ENCODE measurements around the gene ANGPTL2. TPM values are rescaled to one million over a fixed set of nuclear protein-coding genes. Genes with fewer than 3 reads are reported as not detected.

Gene ANGPTL2
- polyA plus RNA-seq, 1 of the 3 experiments (the other 2 are of a cell fraction) = 12.3 TPM

DNA sequence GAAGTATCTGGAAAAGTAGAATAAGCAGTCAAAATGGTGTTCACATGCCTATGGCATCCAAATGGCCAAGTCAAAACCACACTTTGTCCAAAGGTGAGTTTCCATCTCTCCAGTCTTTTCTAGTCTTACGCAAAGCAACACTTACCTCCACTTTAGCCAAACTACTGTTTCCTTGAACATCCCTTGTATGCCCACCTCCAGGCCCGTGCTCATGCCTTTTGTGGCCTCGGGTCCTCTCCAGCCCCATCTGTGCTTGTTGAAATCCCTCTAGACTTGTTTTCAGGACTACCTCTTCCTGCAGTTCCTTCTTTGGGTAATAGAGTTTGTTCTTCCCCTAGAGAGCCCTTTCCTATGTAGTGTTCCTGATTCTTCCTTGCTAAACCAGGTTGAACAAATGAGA is 61.0 kb downstream of the ANGPTL2 start:
- Histone ChIP-seq H3K9me2 (no peaks in the 10 kb centered on the region), H2AFZ (ENCODE audit: low read depth) (no peak overlapping the region), H3K4me2 (no peak overlapping the region), H3K9ac (no peak overlapping the region), H3K4me3 (ENCODE audit: low read depth in 2 of 2, low read length in 1 of 2) (no peak overlapping the region), H3F3A (replicated peaks; ENCODE audit: insufficient read depth) (no peaks in the 10 kb centered on the region), H3K4me1 (ENCODE audit: control insufficient read depth in 1 of 2, insufficient read depth in 2 of 2, low read depth in 1 of 2, low read length in 1 of 2) (peaks cover 0 to 5% of the 10 kb centered on the region in 2 experiments; a peak in 1 of 4 replicates), H3K27ac (ENCODE audit: low read depth in 2 of 2, low read length in 1 of 2) (no peak overlapping the region), H3K27me3 (ENCODE audit: insufficient read depth) (no peaks in the 10 kb centered on the region), H4K20me1 (ENCODE audit: insufficient read depth) (no peaks in the 10 kb centered on the region), H3K79me2 (ENCODE audit: insufficient read depth) (no peaks in the 10 kb centered on the region), H3K36me3 (replicated peaks in 1 of 2; ENCODE audit: control insufficient read depth in 1 of 2, insufficient read depth in 2 of 2, low read length in 1 of 2) (no peaks in the 10 kb centered on the region), H3K9me3 (no peaks in the 10 kb centered on the region)
- TF ChIP-seq MXI1 (IDR thresholded peaks at IDR 0.05; ENCODE audit: low read depth, low read length) = no peak
- no peak for TF ChIP-seq EP300 (IDR thresholded peaks at IDR 0.05; ENCODE audit: borderline replicate concordance in 1 of 2, low read depth in 1 of 2, low read length in 1 of 2)
- TF ChIP-seq, protein P1, sequence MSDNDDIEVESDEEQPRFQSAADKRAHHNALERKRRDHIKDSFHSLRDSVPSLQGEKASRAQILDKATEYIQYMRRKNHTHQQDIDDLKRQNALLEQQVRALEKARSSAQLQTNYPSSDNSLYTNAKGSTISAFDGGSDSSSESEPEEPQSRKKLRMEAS (IDR thresholded peaks at IDR 0.05; ENCODE audit: low read depth) = no peak
- TF ChIP-seq SIN3A (IDR thresholded peaks at IDR 0.05; ENCODE audit: borderline replicate concordance, low read depth, low read length) = no peak
- no peak for TF ChIP-seq FOXJ3 (CRISPR knock-in tag; IDR thresholded peaks at IDR 0.05)
- TF ChIP-seq POLR2AphosphoS5 (IDR thresholded peaks at IDR 0.05; ENCODE audit: low read depth, low read length) = no peak
- no peak for TF ChIP-seq JUND (IDR thresholded peaks at IDR 0.05)
- TF ChIP-seq, protein P2, sequence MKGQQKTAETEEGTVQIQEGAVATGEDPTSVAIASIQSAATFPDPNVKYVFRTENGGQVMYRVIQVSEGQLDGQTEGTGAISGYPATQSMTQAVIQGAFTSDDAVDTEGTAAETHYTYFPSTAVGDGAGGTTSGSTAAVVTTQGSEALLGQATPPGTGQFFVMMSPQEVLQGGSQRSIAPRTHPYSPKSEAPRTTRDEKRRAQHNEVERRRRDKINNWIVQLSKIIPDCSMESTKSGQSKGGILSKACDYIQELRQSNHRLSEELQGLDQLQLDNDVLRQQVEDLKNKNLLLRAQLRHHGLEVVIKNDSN (IDR thresholded peaks at IDR 0.05; ENCODE audit: borderline replicate concordance, low read depth) = no peak
- no peak for TF ChIP-seq TEAD4 (IDR thresholded peaks at IDR 0.05; ENCODE audit: borderline replicate concordance, insufficient read depth)
- no peak for TF ChIP-seq RFX5 (IDR thresholded peaks at IDR 0.05; ENCODE audit: low read length)
- TF ChIP-seq RXRA (IDR thresholded peaks at IDR 0.05; ENCODE audit: borderline replicate concordance, low read depth) = no peak
- CTCF ChIA-PET = interaction anchor here (0.8 kb wide), 1 partner anchor 38 kb away, joined by 3 read pairs; no protein-coding TSS in a partner anchor
- WGBS (ENCODE audit: low lambda C conversion rate) = 100% methylated on average over 3 of the region's 3 CpGs
- DNase-seq = no peak
- POLR2A ChIA-PET = interaction anchor here (0.7 kb wide), 1 partner anchor 46 kb away, joined by 4 read pairs; no protein-coding TSS in a partner anchor

DNA sequence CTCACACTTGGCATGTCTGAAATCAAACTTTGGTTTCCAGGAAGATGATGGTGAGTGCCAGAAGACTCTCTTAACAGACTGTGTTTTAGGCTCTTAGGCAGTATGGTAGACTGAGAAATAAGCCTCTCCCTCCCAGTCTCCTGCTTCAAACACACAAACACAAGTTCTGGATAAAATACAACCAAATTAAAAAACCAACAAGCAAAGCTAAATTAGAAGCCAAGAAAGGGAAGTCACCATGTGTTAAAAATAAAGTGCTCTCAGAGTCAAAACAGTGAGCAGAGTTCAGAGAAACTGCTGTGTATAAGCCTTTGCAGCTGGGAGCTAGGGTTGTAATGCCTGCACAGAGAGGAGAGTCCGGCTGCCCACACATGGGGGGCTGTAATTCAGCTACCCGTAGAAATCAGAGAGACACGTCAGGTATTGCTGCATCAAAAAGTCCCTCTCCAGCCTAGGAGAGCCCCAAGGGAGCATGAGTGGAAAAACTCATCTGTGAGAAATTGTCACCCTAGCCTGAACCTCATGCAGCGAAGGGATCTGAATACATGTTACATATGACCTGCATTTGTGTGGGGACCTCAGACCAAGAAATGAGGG is 62.6 kb downstream of the ANGPTL2 start:
- 100% methylated on average over 1 of the region's 4 CpGs for WGBS (ENCODE audit: low lambda C conversion rate)
- TF ChIP-seq SMC3 (IDR thresholded peaks at IDR 0.05; ENCODE audit: low read depth, low read length) = no peak
- TF ChIP-seq TEAD4 (IDR thresholded peaks at IDR 0.05; ENCODE audit: borderline replicate concordance, insufficient read depth) = no peak
- TF ChIP-seq SIN3A (IDR thresholded peaks at IDR 0.05; ENCODE audit: borderline replicate concordance, low read depth, low read length) = no peak
- TF ChIP-seq RAD21 (IDR thresholded peaks at IDR 0.05; ENCODE audit: low read length) = no peak
- TF ChIP-seq, protein P3, sequence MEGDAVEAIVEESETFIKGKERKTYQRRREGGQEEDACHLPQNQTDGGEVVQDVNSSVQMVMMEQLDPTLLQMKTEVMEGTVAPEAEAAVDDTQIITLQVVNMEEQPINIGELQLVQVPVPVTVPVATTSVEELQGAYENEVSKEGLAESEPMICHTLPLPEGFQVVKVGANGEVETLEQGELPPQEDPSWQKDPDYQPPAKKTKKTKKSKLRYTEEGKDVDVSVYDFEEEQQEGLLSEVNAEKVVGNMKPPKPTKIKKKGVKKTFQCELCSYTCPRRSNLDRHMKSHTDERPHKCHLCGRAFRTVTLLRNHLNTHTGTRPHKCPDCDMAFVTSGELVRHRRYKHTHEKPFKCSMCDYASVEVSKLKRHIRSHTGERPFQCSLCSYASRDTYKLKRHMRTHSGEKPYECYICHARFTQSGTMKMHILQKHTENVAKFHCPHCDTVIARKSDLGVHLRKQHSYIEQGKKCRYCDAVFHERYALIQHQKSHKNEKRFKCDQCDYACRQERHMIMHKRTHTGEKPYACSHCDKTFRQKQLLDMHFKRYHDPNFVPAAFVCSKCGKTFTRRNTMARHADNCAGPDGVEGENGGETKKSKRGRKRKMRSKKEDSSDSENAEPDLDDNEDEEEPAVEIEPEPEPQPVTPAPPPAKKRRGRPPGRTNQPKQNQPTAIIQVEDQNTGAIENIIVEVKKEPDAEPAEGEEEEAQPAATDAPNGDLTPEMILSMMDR (IDR thresholded peaks at IDR 0.05) = no peak
- TF ChIP-seq FOXJ3 (CRISPR knock-in tag; IDR thresholded peaks at IDR 0.05) = no peak
- TF ChIP-seq RCOR1 (IDR thresholded peaks at IDR 0.05; ENCODE audit: low read length) = no peak
- no peak for TF ChIP-seq YY1 (IDR thresholded peaks at IDR 0.05; ENCODE audit: low read depth)
- TF ChIP-seq, protein P4, sequence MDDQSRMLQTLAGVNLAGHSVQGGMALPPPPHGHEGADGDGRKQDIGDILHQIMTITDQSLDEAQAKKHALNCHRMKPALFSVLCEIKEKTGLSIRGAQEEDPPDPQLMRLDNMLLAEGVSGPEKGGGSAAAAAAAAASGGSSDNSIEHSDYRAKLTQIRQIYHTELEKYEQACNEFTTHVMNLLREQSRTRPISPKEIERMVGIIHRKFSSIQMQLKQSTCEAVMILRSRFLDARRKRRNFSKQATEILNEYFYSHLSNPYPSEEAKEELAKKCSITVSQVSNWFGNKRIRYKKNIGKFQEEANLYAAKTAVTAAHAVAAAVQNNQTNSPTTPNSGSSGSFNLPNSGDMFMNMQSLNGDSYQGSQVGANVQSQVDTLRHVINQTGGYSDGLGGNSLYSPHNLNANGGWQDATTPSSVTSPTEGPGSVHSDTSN (IDR thresholded peaks at IDR 0.05) = no peak
- TF ChIP-seq MXI1 (IDR thresholded peaks at IDR 0.05; ENCODE audit: low read depth, low read length) = no peak
- no peak for TF ChIP-seq NRF1 (IDR thresholded peaks at IDR 0.05; ENCODE audit: low read depth, low read length)
- no peak overlapping the region for H3K9ac ChIP-seq
- no peak overlapping the region for H2AFZ ChIP-seq (ENCODE audit: low read depth)
- POLR2A ChIA-PET = no interaction called here
- no peaks in the 10 kb centered on the region for H3K79me2 ChIP-seq (ENCODE audit: insufficient read depth)
- no peak overlapping the region for H3K27ac ChIP-seq (ENCODE audit: low read depth in 2 of 2, low read length in 1 of 2)
- no peaks in the 10 kb centered on the region for H3F3A ChIP-seq (replicated peaks; ENCODE audit: insufficient read depth)
- no peaks in the 10 kb centered on the region for H3K9me2 ChIP-seq
- no peaks in the 10 kb centered on the region for H3K27me3 ChIP-seq (ENCODE audit: insufficient read depth)
- H3K4me1 ChIP-seq (ENCODE audit: control insufficient read depth in 1 of 2, insufficient read depth in 2 of 2, low read depth in 1 of 2, low read length in 1 of 2) = peaks cover 0 to 5% of the 10 kb centered on the region in 2 experiments; a peak in 1 of 4 replicates
- no peaks in the 10 kb centered on the region for H3K9me3 ChIP-seq
- no peak overlapping the region for H3K4me3 ChIP-seq (ENCODE audit: low read depth in 2 of 2, low read length in 1 of 2)
- H3K4me2 ChIP-seq = no peak overlapping the region
- no peak for DNase-seq
- H3K36me3 ChIP-seq (replicated peaks in 1 of 2; ENCODE audit: control insufficient read depth in 1 of 2, insufficient read depth in 2 of 2, low read length in 1 of 2) = no peaks in the 10 kb centered on the region
- no peaks in the 10 kb centered on the region for H4K20me1 ChIP-seq (ENCODE audit: insufficient read depth)
- CTCF ChIA-PET = no interaction called here

Data from SK-N-SH (cell line).